Osteocyte (in vitro differentiated cells): ENCODE measurements around the gene MTFP1. TPM values are rescaled to one million over a fixed set of nuclear protein-coding genes. Genes with fewer than 3 reads are reported as not detected.
"Not testable (repeated sequence)": the region's sequence is repeated elsewhere in the genome, so short reads cannot be mapped to it uniquely, and the experiment has no call there.

ENCODE experiments used
- DNase-seq: peaks from one replicate; pipeline ENCODE4 v3.0.0; 2021; ENCODE audit warnings: mixed read lengths; ENCODE audit not compliant: unreplicated experiment; ENCODE audit errors: extremely low spot score
- H3K27ac Mint-ChIP-seq: one replicate; pipeline ENCODE4 v1.8.0; 2021; ENCODE audit warnings: mild to moderate bottlenecking, mixed read lengths; ENCODE audit not compliant: unreplicated experiment
- H3K27me3 Mint-ChIP-seq: one replicate; pipeline ENCODE4 v1.8.0; 2021; ENCODE audit warnings: mixed read lengths; ENCODE audit not compliant: unreplicated experiment
- H3K36me3 Mint-ChIP-seq: one replicate; pipeline ENCODE4 v1.8.0; 2021; ENCODE audit warnings: mixed read lengths; ENCODE audit not compliant: unreplicated experiment
- H3K4me1 Mint-ChIP-seq: one replicate; pipeline ENCODE4 v1.8.0; 2021; ENCODE audit warnings: mixed read lengths; ENCODE audit not compliant: unreplicated experiment
- H3K4me3 Mint-ChIP-seq: one replicate; pipeline ENCODE4 v1.8.0; 2021; ENCODE audit warnings: mild to moderate bottlenecking, moderate library complexity, mixed read lengths; ENCODE audit not compliant: unreplicated experiment
- H3K9me3 Mint-ChIP-seq: one replicate; pipeline ENCODE4 v1.8.0; 2021; ENCODE audit warnings: mixed read lengths; ENCODE audit not compliant: unreplicated experiment
- total RNA-seq: library from RNA; stranded (reverse); gene quantifications from 2 replicates; pipeline ENCODE4 v1.2.1, GENCODE V29; 2021
- TF ChIP-seq, protein P1 (sequence below): fragments of 200-600 bp; sonication (generic); IDR thresholded peaks from 2 replicates; pipeline ENCODE4 v1.5.0; 2021; ENCODE audit warnings: antibody characterized with exemption, mild to moderate bottlenecking, moderate library complexity

Gene MTFP1
- total RNA-seq, 1 donor from 2014 or later, result 10.5 TPM

DNA sequence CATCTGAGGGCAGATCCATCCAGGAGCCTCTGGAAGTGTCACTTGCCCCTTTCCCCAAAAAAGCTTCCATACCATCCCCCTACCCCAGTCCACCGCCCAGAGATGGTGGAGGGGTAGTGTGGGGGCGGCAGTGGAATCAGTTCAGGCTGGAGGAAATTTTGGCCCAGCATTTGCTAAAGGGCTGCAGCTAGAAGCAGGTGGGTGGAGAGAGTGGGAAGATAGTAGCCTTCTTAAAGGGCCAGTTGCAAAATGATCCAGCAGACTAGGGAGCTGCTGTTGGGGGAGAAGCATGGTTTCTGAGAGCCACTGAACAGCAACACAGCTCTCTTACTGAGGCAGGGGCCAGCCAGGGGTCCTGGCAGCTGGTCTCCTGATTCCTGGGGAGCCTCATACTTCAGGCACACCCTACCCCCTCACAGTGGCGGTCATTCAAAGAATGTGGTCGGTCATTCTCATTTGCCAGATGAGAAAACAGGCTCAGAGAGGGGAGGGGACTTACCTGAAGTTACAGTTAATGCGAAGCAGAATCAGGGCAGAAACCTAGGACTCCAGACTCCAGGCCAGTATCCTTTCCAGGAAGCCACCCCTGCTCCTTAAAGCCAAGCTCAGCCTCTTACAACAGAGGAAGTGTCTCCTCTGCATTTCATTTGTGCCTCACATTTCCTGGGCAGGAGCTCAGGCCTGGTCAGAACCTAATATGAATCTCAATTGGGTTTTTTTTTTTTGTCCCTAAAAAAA lies 23.4 kb upstream of the MTFP1 start:
- DNase-seq, result no peak
- Mint-ChIP-seq H3K36me3 (peaks cover 19% of the 10 kb centered on the region), H3K4me1 (peaks cover 26% of the 10 kb centered on the region), H3K27ac (no peak overlapping the region), H3K27me3 (no peaks in the 10 kb centered on the region), H3K4me3 (no peak overlapping the region), H3K9me3 (no peaks in the 10 kb centered on the region)
- TF ChIP-seq, protein P1, sequence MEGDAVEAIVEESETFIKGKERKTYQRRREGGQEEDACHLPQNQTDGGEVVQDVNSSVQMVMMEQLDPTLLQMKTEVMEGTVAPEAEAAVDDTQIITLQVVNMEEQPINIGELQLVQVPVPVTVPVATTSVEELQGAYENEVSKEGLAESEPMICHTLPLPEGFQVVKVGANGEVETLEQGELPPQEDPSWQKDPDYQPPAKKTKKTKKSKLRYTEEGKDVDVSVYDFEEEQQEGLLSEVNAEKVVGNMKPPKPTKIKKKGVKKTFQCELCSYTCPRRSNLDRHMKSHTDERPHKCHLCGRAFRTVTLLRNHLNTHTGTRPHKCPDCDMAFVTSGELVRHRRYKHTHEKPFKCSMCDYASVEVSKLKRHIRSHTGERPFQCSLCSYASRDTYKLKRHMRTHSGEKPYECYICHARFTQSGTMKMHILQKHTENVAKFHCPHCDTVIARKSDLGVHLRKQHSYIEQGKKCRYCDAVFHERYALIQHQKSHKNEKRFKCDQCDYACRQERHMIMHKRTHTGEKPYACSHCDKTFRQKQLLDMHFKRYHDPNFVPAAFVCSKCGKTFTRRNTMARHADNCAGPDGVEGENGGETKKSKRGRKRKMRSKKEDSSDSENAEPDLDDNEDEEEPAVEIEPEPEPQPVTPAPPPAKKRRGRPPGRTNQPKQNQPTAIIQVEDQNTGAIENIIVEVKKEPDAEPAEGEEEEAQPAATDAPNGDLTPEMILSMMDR, result no peak

DNA sequence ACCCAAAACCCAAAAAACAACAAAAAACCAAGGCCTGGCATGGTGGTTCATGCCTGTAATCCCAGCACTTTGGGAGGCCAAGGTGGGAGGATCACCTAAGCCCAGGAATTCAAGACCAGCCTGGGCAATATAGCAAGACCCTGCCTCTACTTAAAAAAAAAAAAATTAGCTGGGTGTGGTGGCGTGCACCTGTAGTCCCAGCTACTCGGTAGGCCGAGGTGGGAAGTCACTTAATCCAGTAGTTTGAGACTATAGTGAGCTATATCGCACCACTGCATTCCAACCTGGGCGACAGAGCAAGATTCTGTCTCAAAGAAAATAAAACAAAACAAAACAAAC lies 22.8 kb upstream of the MTFP1 start:
- not testable (repeated sequence) for H3K9me3 Mint-ChIP-seq, H3K27ac Mint-ChIP-seq, H3K4me3 Mint-ChIP-seq, H3K27me3 Mint-ChIP-seq, DNase-seq
- H3K4me1 Mint-ChIP-seq, result peaks cover 23% of the 10 kb centered on the region
- H3K36me3 Mint-ChIP-seq, result peaks cover 19% of the 10 kb centered on the region

DNA sequence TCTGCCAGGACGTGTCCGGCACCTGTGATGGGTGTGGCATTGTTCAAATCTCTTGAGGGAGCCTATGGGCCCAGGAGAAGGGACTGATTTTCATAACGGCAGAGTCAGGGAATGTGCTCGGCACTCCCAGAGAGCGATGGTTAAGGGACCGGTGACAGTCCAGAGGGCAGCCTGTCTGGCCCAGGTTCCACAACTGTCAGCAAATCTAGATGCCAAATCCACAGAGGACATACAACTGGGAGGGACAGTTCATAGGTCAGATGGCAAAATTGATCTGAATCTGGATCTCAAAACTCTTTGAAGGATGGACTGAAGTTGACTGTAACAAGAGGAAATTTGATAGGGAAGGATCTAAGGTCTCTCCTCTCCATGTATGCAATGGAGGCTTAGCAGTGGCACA lies 21.3 kb upstream of the MTFP1 start:
- H3K36me3 Mint-ChIP-seq, result peaks cover 21% of the 10 kb centered on the region

DNA sequence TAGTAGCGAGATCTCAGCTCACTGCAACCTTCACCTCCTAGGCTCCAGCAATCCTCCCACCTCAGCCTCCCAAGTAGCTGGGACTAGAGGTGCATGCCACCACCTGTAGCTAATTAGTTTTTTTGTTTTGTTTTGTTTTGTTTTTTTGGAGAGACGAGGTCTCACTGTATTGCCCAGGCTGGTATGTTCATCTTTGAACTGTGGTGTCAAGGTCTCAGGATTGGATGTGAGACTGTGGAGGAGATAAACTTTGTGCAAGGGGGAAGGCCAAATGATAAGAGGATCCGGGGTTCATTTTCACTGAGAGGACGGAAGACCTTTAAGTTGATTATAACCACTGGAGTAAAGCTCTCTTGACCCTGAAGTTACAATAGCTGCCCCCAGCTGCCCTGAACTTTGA lies 19.8 kb upstream of the MTFP1 start:
- Mint-ChIP-seq H3K4me3 (no peak overlapping the region), H3K27ac (no peak overlapping the region), H3K27me3 (no peaks in the 10 kb centered on the region), H3K36me3 (peaks cover 24% of the 10 kb centered on the region), H3K4me1 (peaks cover 22% of the 10 kb centered on the region), H3K9me3 (no peaks in the 10 kb centered on the region)
- no peak for DNase-seq
- TF ChIP-seq, protein P1, result no peak

More for the DNA sequence above, 21.3 kb upstream of the MTFP1 start:
- Mint-ChIP-seq H3K4me3 (no peak overlapping the region), H3K27ac (no peak overlapping the region), H3K4me1 (peaks cover 20% of the 10 kb centered on the region), H3K27me3 (no peaks in the 10 kb centered on the region), H3K9me3 (no peaks in the 10 kb centered on the region)
- DNase-seq, result no peak
- TF ChIP-seq, protein P1, result no peak

DNA sequence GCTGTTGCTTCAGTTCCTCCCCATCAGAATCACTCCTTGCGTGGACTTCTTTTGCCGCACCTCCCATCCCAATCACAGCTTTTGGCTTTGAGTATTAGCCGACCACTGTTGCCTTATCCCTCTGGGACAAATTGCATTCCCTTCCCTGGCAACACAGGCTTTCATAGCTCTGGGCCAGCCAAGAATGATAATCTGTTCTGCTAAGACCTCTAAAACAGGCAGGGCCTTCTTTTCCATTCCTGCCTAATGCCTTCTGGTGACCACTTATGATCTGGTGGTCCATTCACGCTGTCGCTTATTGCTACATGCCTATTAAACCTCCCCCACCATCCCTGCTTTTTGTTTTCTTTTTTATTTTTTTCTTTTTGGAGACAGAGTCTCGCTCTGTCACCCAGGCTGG lies 19.2 kb upstream of the MTFP1 start:
- Mint-ChIP-seq H3K9me3 (no peaks in the 10 kb centered on the region), H3K4me1 (peaks cover 22% of the 10 kb centered on the region), H3K27me3 (no peaks in the 10 kb centered on the region), H3K36me3 (peaks cover 26% of the 10 kb centered on the region), H3K27ac (no peak overlapping the region), H3K4me3 (no peak overlapping the region)
- TF ChIP-seq, protein P1, result no peak
- no peak for DNase-seq
